GM18505 (cell line): ENCODE measurements around the gene FBXO42.
"Not testable (repeated sequence)": the region's sequence is repeated elsewhere in the genome, so short reads cannot be mapped to it uniquely, and the experiment has no call there.

ENCODE experiments used
- ATAC-seq: cut with Tn5 transposase; IDR thresholded peaks from one replicate; pipeline ENCODE4 v1.9.1; 2021; ENCODE audit not compliant: unreplicated experiment
- POLR2A ChIP-seq: IDR thresholded peaks from 4 replicates; pipeline ENCODE4 v1.6.1; 2011; ENCODE audit warnings: borderline replicate concordance; ENCODE audit not compliant: insufficient read depth, insufficient read length; ENCODE audit errors: extremely low read depth

Gene FBXO42

DNA sequence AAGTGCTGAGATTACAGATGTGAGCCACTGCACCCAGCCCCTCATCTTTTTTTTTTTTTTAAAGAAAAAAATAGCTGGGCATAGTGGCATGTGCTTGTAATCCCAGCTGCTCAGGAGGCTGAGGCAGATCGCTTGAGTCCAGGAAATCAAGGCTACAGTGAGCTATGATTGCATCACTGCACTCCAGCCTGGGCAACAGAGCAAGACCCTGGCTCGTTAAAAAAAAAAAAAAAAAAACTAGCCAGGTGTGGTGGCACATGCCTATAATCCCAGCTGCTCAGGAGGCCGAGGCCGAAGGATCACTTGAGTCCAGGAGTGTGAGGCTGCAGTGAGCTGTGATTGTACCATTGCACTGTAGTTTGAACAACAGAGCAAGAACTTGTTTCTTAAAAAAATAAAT, 28.6 kb upstream of the FBXO42 start:
- TF ChIP-seq POLR2A, result no peak
- ATAC-seq, result no peak

DNA sequence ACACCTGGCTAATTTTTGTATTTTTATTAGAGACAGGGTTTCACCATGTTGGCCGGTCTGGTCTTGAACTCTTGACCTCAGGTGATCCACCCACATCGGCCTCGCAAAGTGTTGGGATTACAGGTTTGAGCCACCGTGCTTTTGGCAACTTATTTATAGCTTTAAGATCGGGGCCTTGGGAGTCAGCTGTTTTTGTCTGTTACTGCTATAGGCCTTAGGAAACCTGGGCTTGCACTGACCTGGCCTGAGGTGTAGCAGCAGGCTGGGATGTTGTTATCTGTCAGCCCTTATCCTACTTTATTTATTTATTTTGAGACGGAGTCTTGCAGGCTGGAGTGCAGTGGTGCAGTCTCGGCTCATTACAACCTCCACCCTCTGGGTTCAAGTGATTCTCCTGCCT, 26.2 kb upstream of the FBXO42 start:
- ATAC-seq, result no peak
- no peak for TF ChIP-seq POLR2A

DNA sequence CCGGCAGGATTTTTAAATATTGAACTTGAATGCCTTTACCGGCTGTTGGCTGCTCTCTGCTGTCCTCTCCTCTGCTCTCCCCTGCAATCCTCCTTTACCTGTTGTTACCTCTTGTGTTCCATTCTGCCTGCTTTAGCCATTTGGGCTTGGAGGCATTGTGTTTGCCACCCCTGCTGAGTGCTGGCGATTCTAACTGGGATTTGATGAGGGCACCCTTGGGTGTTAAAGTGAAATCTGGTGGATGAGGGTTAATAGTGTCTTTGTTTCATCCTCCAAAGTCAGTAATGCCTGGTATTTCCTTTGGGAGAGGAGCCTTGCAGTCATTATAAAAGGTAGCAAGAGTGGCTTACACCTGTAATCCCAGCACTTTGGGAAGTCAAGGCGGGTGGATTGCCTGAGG, 24.7 kb upstream of the FBXO42 start:
- no peak for ATAC-seq
- TF ChIP-seq POLR2A, result no peak

DNA sequence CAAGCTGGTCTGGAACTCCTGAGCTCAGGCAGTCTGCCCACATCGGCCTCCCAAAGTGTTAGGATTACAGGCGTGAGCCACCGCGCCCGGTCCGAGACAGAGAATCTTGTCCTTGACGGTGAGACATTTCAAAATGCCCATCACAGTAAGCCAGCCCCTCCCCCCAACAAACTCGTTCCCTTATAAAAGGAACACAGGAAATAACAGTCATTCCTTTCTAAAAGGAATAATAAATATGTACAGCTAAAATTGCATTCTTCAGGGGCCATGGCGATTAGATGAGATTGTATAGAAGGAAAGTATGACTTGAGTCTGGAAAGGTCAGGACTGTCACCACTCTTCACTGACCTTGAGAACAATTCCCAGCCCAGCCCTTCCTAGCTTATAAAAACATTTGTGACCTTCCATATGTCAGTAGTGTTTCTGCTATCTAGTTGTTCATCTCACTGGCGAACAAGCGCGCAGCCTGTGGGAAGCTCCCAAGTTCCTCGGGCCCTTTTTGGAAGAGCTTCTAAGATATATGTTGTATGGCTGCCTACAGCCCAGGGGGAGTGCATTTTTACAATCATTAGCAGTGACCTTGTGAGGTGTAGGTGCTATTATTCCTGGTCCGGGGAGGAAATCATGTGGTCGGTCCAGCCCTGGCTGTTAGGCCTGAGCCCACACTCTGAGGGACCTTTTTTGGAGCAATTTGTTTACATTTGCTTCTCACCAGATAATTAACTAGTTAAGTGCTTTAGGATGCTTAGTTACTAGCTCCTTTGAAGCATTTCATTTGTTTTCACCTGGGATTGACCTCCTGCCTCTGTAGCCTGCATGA, 23.5 kb upstream of the FBXO42 start:
- ATAC-seq, result no peak

DNA sequence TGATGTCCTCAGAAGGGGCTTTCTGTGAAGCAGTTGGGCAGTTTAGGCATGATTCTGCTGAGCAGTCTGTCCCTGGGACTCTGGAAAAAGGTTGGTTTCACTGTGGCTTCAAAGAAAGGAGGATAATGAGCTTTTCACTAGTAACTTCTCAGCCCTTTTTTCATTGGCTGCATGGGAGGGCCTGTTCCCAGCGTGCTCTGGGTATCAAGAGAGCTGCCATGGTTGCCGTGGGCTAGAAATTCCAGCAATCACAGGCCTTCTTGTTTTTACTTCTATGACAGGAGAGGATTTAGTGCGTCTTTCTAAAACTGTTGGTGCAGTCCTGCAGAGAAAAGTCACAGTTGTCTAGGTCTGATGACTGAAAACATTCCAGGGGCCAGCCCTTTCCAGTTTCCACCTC, 22.0 kb upstream of the FBXO42 start:
- TF ChIP-seq POLR2A, result no peak
- no peak for ATAC-seq

More for the DNA sequence above, 23.5 kb upstream of the FBXO42 start:
- TF ChIP-seq POLR2A, result no peak

DNA sequence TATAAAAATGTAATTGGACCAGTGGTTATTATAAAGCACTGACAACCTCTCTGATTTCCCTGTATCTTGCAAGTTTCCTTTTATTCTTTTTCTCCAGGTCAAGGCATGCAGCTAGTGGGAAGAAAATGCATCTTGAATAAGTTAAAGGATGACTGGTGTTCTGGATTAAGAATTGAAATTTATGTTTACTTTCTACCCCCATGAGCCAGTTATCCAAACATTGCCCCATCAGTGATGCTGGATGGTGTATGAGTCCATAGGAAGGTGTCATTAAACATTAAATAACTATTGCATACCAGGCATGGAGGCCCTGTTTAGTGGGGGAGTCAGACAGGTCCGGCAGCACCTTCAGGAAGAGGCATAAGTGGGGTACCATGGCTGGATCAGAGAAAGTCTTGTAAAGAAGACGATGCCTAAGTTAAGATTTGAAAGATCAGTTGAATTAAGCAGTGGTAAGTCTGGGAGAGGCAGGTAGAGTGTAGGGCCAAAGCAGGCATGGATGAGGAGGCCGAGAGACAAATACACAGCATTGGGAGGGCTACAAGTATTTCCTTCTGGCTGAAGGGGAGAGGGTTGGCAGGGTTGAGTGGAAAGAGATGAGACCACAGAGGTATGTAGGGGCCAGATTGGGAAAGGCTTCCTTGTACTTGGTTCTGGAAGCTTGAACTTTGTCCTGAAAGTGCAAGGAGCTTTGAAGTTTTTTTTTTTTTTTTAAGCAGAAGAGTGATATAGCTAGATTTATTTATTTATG, 20.4 kb upstream of the FBXO42 start:
- no peak for ATAC-seq
- no peak for TF ChIP-seq POLR2A

DNA sequence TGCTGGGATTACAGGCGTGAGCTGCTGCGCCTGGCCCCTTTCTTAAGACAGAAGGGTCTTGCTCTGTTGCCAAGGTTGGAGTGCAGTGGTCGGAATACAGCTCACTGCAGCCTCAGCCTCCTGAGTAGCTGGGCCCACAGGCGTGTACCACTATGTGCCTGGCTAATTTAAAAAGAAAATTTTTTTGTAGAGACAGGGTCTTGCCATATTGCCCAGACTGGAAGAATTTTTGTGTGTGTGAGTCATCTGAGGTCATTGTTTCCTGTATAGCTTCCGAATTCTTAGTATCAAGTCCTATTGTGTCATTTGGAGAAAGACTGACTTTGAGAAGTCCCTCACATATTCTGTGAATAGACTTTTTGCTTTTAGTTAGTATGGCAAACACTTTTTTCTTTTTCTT, 19.4 kb upstream of the FBXO42 start:
- no peak for TF ChIP-seq POLR2A
- no peak for ATAC-seq

DNA sequence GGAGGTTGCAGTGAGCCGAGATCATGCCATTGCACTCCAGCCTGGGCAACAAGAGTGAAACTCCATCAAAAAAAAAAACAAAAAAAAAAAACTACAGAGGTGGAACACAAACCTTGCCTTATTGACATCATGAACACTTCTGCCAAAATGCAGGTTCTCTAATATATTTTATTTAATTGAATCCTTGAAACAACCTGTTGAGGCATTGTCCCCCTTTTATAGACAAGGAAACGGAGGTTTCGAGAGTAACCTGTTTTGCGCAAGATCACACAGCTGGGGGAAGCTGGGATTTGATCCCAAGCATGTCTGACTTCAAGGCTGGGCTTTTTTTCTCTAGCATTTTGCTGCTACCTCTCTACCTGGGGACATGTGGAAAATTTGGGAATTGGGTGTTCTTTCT, 17.5 kb upstream of the FBXO42 start:
- no peak for ATAC-seq
- TF ChIP-seq POLR2A, result no peak

DNA sequence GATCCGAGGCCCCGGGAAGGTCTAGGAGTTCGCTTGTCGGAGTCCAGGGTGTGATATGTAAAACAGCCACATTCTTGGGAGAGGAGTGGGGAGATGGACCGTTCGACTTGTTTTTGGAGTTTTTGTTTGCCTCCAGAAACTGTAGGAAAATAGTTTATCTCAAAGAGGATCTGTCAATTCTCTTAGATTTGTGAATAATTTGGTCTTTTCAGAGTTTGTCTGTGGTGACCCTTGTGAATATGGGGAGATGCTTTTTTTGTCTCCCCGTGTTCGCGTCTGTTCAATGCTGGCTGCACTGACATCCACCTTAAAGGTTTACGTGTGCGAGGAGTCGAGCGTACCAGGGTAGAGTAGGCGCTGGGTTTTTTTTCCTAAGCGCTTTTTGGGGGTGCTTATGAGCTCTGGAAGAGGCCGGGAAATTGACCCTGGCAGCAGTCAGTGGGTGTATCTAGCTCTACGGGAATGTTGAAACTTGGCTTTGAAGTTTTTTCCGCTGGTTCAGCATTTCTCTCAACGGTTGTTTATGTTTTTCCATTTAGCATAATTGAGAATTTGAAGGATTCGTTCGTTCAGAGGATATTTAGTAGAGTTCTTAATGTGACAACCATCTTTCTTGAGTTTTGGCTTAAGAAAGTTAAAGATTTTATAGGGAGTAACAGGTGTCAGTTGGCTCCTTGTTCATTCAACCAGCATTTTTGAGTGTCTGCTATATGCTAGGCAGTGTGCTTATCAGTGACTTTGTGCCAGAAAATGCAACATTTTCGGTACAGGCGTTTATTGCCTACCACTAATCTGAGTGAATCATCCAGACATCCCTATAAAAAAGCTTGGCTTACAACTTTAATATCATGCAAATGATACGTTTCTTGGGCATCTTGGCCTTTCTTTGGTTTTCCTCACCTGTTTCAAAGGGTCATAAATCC, 15.9 kb upstream of the FBXO42 start:
- TF ChIP-seq POLR2A, result no peak
- ATAC-seq, result no peak

DNA sequence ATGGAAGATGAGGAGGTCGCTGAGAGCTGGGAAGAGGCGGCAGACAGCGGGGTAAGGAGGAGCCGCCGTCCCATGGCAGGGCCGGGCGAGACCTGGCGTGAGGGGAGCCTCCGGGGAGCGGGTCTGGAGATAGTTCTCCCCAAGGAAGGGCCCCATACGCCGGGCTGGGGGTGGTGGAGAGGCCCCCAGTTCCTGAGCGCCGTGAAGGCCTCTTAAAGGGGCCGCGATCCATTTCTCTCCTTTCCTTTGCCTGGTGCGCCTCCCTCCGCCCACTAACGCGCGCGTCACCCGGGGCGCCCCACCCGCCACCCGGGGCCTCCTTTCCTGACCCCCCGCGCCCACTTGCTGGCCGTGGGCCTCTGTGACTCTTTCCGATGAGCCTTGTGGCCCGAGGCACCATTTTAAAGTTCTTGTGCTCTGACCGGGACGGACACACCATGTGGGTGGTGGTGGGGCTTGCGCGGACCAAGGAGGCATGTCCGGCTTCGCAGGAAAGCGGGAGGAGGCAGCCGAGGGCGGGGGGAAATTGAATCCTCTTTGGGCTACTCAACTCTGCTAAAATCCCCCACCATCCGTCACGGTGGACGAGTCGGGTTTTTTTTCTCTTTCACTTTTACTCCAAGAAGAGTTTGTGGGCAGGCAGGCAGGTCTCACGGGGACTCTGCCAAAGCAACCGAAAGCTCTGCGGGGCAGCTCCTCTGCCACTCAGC, 15.1 kb upstream of the FBXO42 start:
- TF ChIP-seq POLR2A, result peak; percentile 70

DNA sequence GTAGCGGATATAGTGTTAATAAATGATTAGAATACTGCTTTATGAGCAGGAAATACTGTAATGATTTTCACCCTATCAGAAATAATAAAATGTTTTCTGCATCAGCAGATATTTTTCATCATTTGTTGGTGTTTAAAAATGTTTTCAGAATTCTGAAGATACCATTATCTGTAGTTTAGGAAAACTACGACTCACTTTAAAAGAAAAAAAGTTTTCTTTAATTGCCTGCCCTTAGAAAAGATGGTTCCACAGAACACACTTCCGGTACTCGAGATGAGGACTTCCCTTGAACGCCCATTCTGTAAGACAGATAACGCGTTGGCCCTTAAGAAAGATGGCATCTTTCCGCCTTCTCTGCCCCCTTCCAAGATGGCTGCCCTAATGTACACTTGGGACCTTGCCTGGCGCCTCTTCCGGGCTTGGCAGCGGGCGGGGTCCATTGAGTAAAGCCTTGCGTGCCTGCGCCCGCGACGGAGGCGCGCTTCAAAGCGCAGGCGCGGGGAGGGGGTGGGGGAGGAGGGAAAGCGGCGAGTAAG, 14.5 kb upstream of the FBXO42 start, which contains the start of gene SZRD1:
TSS of gene SZRD1 (plus strand) at position 521 of the 536 bp plus-strand sequence. CDS start 16 bp downstream, outside the sequence.
- peak; percentile 71 for ATAC-seq
- no peak for TF ChIP-seq POLR2A

More for the DNA sequence above, 15.1 kb upstream of the FBXO42 start:
- ATAC-seq, result peak; percentile 56

DNA sequence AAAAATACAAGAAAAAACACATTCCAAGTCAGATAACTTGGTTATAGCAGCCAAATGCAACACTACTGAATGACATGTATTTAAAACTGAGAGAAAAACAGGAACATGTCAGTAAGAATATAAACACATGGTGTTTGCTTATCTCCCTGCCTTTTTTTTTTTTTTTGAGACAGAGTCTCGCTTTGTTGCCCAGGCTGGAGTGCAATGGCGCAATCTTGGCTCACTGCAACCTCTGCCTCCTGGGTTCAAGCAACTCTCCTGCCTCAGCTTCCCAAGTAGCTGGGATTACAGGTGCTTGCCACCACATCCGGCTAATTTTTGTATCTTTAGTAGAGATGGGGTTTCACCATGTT, 12.8 kb upstream of the FBXO42 start:
- not testable (repeated sequence) for ATAC-seq
